Ammon's horn (tissue), 1 donor: ENCODE results near the gene SPATS2L.

ENCODE experiments used
- DNase-seq: peaks from one replicate; pipeline ENCODE4 v3.0.0-alpha.2; 2016; ENCODE audit warnings: low spot score

The SPATS2L gene

DNA sequence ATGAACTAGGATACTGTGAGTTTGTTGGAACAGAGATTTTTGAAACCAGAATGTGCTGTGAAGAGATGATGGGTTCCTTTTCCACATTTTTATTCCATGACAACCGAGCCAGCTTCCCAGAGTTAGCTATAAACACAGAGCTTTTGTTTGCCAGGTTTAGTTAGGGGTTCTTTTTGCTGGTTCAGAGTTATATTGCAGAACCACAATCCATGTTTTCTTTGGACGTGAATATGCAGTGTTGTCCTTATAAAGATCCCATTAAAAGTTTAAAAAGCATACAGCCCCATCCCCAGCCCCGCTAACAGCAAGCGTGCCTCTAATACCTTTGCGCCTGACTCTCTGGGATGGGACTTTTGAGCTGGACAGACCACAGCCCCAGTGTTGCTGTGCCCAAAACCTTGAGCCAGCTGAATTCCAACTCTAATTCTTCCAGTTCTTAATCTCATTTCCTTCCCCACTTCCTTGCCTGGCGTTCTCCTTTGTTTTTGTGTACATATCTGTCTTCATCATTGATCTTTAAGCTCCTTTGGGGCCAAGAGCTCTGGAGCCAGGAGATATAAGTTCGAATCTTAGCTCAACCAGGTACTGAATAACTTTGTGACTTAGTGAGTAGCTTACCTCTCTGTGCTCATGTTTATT, 72.3 kb downstream of the SPATS2L start:
- peak; percentile 35 for DNase-seq

- no peak for DNase-seq
These were observed 73.1 kb downstream of the SPATS2L start for GRCh38 chr2:200379481-200380090.

DNA sequence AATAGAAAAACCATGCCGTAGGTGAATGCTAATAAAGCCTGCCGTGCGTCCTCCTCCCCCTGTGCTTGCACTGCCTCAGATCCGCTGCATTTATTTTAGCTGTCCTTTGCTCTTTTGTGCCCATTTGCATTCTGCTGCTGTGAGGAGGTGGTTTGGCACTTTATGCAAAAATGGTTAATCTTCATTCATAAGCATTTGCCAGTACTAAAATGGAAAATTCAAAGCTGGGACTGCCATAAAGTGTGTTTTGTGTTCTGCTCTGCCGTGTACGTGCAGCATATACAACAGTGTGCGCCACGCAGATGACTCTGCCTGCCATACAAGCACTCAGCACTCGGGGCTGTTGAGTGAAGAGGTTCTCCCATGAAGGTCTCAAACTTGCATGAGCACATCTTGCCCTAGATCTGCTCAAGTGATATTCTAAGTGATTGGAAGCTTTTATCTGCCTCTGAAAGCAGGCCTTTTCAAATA, 73.6 kb downstream of the SPATS2L start:
- DNase-seq: peak; percentile 60

DNA sequence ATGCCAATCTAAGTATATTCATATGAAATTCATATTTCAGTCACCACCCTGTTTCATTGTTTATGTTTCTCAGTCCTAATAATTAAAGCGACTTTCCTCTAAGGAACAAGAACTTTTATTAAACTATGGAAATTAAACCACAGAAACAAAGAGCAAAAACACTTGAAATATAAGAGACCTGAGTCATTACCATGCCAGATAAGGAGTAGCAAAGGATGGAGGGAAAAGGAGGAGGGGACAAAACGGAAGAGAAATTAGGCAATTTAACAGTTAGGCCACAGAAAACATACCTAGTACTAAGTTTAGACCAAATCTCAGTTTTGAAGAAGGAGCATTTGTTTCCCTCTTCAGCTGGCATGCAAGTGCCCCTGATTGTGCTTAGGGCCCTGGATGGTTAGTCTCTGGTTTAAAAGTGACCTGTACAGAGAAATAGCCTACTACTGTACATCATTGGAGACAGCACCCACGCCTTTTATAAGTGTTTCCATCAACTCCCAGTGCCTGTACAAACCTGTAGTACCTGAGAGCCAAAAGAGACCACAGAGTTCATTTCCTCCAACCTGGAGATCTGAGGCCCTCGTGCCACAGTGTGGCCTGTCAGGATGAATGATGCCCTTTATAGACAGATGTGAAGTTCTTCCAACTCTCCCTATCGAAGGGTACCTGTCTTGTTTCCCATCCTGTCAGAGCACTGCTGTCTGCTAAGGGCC, 74.5 kb downstream of the SPATS2L start:
- no peak for DNase-seq

GRCh38 chr2:200382874-200383273, 76.4 kb downstream of the SPATS2L start:
- DNase-seq: no peak

DNA sequence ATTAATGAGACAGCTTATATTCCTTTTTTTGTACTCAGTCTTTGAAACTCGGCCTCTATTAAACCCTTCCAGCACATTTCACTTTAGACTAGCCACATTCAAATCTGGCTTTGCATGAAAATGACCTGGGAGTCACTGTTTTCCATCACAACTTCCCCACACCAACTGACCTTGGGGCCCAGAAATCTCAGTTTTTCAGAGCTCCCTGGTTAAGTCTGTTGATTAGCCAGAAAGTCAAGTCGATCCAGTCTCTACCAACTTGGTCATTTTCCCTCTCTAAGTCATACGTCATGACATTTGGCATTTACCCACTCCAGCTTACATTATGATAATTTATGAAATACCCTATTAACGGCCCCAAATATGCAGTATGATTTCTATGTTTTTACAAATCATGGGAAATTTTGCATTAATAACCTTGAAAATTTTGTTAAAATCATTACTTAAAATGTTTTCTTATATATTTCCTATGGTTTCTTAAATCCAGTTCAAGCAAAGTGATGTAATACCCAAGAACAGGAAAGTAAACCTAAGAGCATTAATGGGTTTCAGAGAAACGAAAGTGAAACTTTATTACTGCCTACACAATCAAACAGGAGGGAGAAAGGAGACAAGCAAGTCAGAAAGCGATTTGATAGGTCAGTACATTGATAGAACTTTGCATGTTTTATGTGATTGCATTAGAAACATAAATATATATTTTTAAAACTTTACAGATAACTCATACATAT, 77.1 kb downstream of the SPATS2L start:
- no peak for DNase-seq

DNA sequence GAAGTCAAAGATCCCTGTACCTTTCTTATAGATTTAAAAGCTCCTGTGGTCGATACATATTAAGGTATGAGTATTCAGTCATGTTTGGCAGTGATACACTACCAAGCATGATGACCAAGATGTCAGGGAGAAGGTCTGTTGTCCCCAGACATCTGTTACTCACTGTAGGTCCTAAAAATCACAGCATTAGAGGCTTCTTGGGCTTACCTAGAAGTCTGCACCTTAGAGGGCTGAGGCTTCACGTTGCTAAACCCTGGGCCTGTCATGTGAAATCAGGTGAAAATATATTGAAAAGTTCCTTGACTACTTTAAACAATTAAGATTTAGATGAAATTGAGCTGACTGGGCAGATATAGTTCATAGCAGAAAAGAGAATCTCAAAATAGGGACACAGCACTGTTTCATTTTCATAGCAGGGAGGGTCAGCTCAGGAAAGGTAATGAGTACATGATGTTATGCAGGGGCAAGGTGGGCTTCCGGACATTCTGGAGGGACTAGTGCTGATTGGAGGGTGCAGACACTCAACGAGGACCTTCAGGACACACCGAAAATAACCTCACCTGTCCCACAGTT, 78.7 kb downstream of the SPATS2L start:
- DNase-seq: no peak

DNA sequence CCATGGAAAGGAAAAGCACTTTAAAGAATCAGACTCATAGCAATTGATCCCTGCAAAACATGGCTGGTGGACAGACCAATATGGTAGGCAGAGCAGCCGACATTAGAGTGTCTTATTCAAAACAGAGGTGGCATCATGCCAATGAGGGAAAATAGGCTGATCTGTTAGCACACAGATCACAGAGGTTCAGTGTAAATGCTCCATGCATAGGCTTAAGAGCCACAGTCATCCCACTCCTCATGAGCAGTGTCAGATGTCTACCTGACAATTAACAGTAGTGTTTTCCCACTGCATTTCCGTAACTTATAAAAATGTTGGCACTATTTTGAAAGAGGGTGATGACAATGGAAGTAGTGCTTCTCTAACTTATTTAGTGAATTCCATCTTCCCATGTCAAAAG, 86.7 kb downstream of the SPATS2L start:
- DNase-seq: no peak

DNA sequence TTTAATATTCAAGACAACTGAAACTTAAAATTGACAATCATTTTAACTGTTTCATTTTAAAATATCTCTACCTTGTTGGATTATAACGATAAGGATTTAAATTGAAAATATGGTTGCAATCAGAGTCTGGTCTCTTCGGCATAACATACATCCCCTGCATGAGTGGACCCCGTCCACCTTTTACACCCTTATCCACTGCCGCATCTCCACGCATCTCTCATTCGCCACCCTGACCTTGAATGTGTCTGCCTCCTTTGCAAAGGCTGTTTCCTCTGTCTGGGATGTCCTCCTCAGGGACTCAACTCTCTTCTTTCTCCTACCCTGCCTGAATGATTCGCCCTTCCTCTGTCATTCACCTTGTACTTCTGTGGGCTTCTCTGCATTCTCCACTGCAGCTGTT, 87.6 kb downstream of the SPATS2L start:
- no peak for DNase-seq

- no peak for DNase-seq
These were observed 90.3 kb downstream of the SPATS2L start for GRCh38 chr2:200396781-200397242.

- no peak for DNase-seq
These were observed 91.3 kb downstream of the SPATS2L start for GRCh38 chr2:200397785-200398184.

GRCh38 chr2:200399046-200399445, 92.6 kb downstream of the SPATS2L start:
- no peak for DNase-seq

GRCh38 chr2:200399636-200400035, 93.1 kb downstream of the SPATS2L start:
- DNase-seq: no peak

- no peak for DNase-seq
These were observed 97.3 kb downstream of the SPATS2L start for GRCh38 chr2:200403814-200404213.

- no peak for DNase-seq
These were observed 98.1 kb downstream of the SPATS2L start for GRCh38 chr2:200404615-200405014.

DNA sequence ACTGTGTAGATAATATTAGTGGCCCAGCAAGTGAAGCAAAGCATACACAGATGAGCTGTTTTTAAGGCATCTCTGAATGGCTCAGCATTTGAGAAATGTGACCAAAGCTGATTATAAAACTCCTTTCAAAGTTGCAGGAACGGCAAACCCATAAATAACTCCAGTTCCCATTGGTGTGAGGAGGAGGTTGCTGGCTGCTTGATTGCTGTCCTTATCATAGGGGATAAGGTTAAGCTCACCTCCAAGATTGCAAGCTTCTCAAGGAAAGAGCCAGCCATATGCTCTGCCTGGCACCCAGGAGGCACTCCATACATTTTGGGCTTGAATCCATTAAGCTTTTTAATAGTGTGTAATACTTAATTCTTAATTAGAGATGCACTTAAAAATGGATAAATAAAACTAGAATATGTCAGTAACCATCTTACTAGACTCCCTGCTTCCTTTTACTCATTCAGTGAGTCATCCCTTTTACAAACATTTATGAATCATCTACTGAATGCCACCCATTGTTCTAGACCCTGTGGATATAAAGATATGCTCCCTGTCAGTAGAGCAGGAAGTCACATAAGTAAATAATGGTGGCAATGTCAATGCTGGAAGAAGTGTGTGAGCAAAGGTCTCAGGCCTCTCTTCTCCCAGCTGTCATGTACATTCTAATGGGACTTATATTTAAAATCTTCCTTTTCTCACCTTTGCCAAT, 99.3 kb downstream of the SPATS2L start:
- no peak for DNase-seq

- DNase-seq: no peak
These were observed 99.9 kb downstream of the SPATS2L start for GRCh38 chr2:200406379-200406778.

- DNase-seq: no peak
These were observed 102.2 kb downstream of the SPATS2L start for GRCh38 chr2:200408428-200409316.

DNA sequence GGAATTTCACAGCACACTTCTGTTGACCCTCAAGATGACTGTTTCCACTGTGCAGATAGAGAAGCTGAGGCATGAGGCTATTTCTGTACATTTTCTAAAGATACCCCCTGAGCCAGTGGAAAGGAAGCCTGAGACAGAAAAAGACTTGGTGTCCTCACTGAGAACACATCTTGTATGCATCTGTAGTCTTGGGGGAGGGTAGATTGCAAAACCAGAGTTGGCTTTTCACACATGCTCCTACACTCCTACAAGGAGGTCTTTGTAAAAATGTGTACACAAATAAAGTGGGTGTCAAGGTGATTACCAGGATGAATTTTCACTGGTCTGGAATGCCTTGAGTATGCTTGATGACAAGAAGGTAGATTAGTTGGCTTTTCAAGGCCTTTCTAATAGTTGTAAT, 105.3 kb downstream of the SPATS2L start:
- DNase-seq: no peak

GRCh38 chr2:200414367-200414766, 107.9 kb downstream of the SPATS2L start:
- DNase-seq: no peak
